ENCODE measurements around the gene AEBP2. TPM values are rescaled to one million over a fixed set of nuclear protein-coding genes. Genes with fewer than 3 reads are reported as not detected.
"Not testable (repeated sequence)": the region's sequence is repeated elsewhere in the genome, so short reads cannot be mapped to it uniquely, and the experiment has no call there.

The AEBP2 gene
- total RNA-seq, result 10 to 100 TPM; 48.8 to 50.6 TPM

GRCh38 chr12:19439059-19440018 is at the start of gene AEBP2:
TSS of gene AEBP2 (plus strand) at chr12:19439492. CDS start at chr12:19439700, 208 bp downstream.
- Mint-ChIP-seq H3K9me3 (peaks cover 3% of the 10 kb centered on the region), H3K4me3 (peak within 1 kb of the TSS; percentile 99), H3K27ac (peak within 1 kb of the TSS; percentile 94), H3K27me3 (no peaks in the 10 kb centered on the region), H3K4me1 (peaks cover 48% of the 10 kb centered on the region), H3K36me3 (ENCODE audit: low read depth) (peaks cover 21% of the 10 kb centered on the region)
- POLR2A ChIA-PET, result interaction anchor here (0.6 to 2.8 kb wide), 11 partner anchors 8 to 308 kb away, joined by 3 to 17 read pairs (median 3); no protein-coding TSS in a partner anchor
- peak; percentile 93 for DNase-seq
- CTCF ChIA-PET, result interaction anchor here (1.0 kb wide), 1 partner anchor 8 kb away, joined by 3 read pairs; no protein-coding TSS in a partner anchor

- Mint-ChIP-seq H3K4me3 (no peak overlapping the region), H3K9me3 (no peaks in the 10 kb centered on the region), H3K27me3 (no peaks in the 10 kb centered on the region), H3K4me1 (no peaks in the 10 kb centered on the region), H3K27ac (no peak overlapping the region), H3K36me3 (ENCODE audit: low read depth) (no peaks in the 10 kb centered on the region)
- CTCF ChIA-PET, result no interaction called here
- no peak for DNase-seq
- POLR2A ChIA-PET, result no interaction called here
Measured at GRCh38 chr12:19390051-19390598, 49.2 kb upstream of the AEBP2 start.

GRCh38 chr12:19392644-19393043 is 46.6 kb upstream of the AEBP2 start:
- H3K27ac Mint-ChIP-seq, CTCF ChIA-PET, POLR2A ChIA-PET: not testable (repeated sequence)

GRCh38 chr12:19394385-19394784 is 44.9 kb upstream of the AEBP2 start:
- no peaks in the 10 kb centered on the region for H3K9me3 Mint-ChIP-seq
- ChIA-PET POLR2A (no interaction called here), CTCF (interaction anchor here (0.8 kb wide), 1 partner anchor 13 kb away, joined by 4 read pairs; no protein-coding TSS in a partner anchor)
- no peaks in the 10 kb centered on the region for H3K4me1 Mint-ChIP-seq
- no peak overlapping the region for H3K4me3 Mint-ChIP-seq
- H3K36me3 Mint-ChIP-seq (ENCODE audit: low read depth), result no peaks in the 10 kb centered on the region
- no peaks in the 10 kb centered on the region for H3K27me3 Mint-ChIP-seq
- no peak overlapping the region for H3K27ac Mint-ChIP-seq
- no peak for DNase-seq

More at GRCh38 chr12:19392644-19393043, 46.6 kb upstream of the AEBP2 start:
- not testable (repeated sequence) for H3K4me1 Mint-ChIP-seq; H3K27me3 Mint-ChIP-seq; DNase-seq; H3K4me3 Mint-ChIP-seq; H3K9me3 Mint-ChIP-seq; H3K36me3 Mint-ChIP-seq (ENCODE audit: low read depth)

GRCh38 chr12:19397534-19397933 is 41.8 kb upstream of the AEBP2 start:
- H3K9me3 Mint-ChIP-seq, result no peaks in the 10 kb centered on the region

GRCh38 chr12:19398376-19399363 is 40.6 kb upstream of the AEBP2 start:
- H3K27ac Mint-ChIP-seq, result no peak overlapping the region
- no peaks in the 10 kb centered on the region for H3K27me3 Mint-ChIP-seq
- H3K9me3 Mint-ChIP-seq, result no peaks in the 10 kb centered on the region
- POLR2A ChIA-PET, result no interaction called here
- no peak for DNase-seq
- H3K36me3 Mint-ChIP-seq (ENCODE audit: low read depth), result no peaks in the 10 kb centered on the region
- H3K4me1 Mint-ChIP-seq, result peaks cover 3% of the 10 kb centered on the region
- H3K4me3 Mint-ChIP-seq, result no peak overlapping the region
- CTCF ChIA-PET, result interaction anchor here (0.8 kb wide), 1 partner anchor 18 kb away, joined by 6 read pairs; no protein-coding TSS in a partner anchor

More at GRCh38 chr12:19397534-19397933, 41.8 kb upstream of the AEBP2 start:
- no peaks in the 10 kb centered on the region for H3K36me3 Mint-ChIP-seq (ENCODE audit: low read depth)
- H3K27me3 Mint-ChIP-seq, result no peaks in the 10 kb centered on the region
- H3K4me1 Mint-ChIP-seq, result no peaks in the 10 kb centered on the region
- no peak for DNase-seq
- ChIA-PET POLR2A (no interaction called here), CTCF (no interaction called here)
- no peak overlapping the region for H3K4me3 Mint-ChIP-seq
- no peak overlapping the region for H3K27ac Mint-ChIP-seq

- H3K4me3 Mint-ChIP-seq; DNase-seq; H3K27me3 Mint-ChIP-seq; H3K27ac Mint-ChIP-seq; H3K9me3 Mint-ChIP-seq; POLR2A ChIA-PET; H3K36me3 Mint-ChIP-seq (ENCODE audit: low read depth); CTCF ChIA-PET: not testable (repeated sequence)
- H3K4me1 Mint-ChIP-seq, result peaks cover 13% of the 10 kb centered on the region
Measured at GRCh38 chr12:19400649-19401285, 38.5 kb upstream of the AEBP2 start.

- Mint-ChIP-seq H3K27ac (no peak overlapping the region), H3K4me3 (no peak overlapping the region), H3K27me3 (no peaks in the 10 kb centered on the region), H3K4me1 (peaks cover 13% of the 10 kb centered on the region), H3K36me3 (ENCODE audit: low read depth) (peaks cover 6% of the 10 kb centered on the region), H3K9me3 (peaks cover 8% of the 10 kb centered on the region)
- DNase-seq, result no peak
- POLR2A ChIA-PET, result no interaction called here
- CTCF ChIA-PET, result no interaction called here
Measured at GRCh38 chr12:19402211-19402610, 37.1 kb upstream of the AEBP2 start.

- ChIA-PET CTCF (no interaction called here), POLR2A (no interaction called here)
- Mint-ChIP-seq H3K27ac (no peak overlapping the region), H3K4me1 (peaks cover 13% of the 10 kb centered on the region), H3K27me3 (no peaks in the 10 kb centered on the region), H3K9me3 (peaks cover 8% of the 10 kb centered on the region), H3K36me3 (ENCODE audit: low read depth) (peaks cover 6% of the 10 kb centered on the region), H3K4me3 (no peak overlapping the region)
- DNase-seq, result no peak
Measured at GRCh38 chr12:19402743-19403431, 36.4 kb upstream of the AEBP2 start.

- Mint-ChIP-seq H3K27ac (peak overlapping the region; percentile 78), H3K36me3 (ENCODE audit: low read depth) (peaks cover 6% of the 10 kb centered on the region)
- CTCF ChIA-PET, result no interaction called here
Measured at GRCh38 chr12:19404242-19404880, 34.9 kb upstream of the AEBP2 start.

GRCh38 chr12:19409376-19409775 is 29.9 kb upstream of the AEBP2 start:
- Mint-ChIP-seq H3K9me3 (peaks cover 3% of the 10 kb centered on the region), H3K4me1 (peaks cover 3% of the 10 kb centered on the region), H3K27ac (no peak overlapping the region), H3K4me3 (no peak overlapping the region), H3K27me3 (no peaks in the 10 kb centered on the region), H3K36me3 (ENCODE audit: low read depth) (peaks cover 2% of the 10 kb centered on the region)
- ChIA-PET CTCF (no interaction called here), POLR2A (no interaction called here)
- DNase-seq, result no peak

More at GRCh38 chr12:19404242-19404880, 34.9 kb upstream of the AEBP2 start:
- POLR2A ChIA-PET, result no interaction called here
- peak; percentile 18 for DNase-seq
- Mint-ChIP-seq H3K4me3 (no peak overlapping the region), H3K9me3 (peaks cover 8% of the 10 kb centered on the region), H3K27me3 (no peaks in the 10 kb centered on the region), H3K4me1 (peaks cover 13% of the 10 kb centered on the region)

GRCh38 chr12:19410211-19410610 is 29.1 kb upstream of the AEBP2 start:
- no peak overlapping the region for H3K27ac Mint-ChIP-seq
- DNase-seq, result no peak
- no peaks in the 10 kb centered on the region for H3K36me3 Mint-ChIP-seq (ENCODE audit: low read depth)
- CTCF ChIA-PET, result no interaction called here
- H3K4me3 Mint-ChIP-seq, result no peak overlapping the region
- no peaks in the 10 kb centered on the region for H3K4me1 Mint-ChIP-seq
- POLR2A ChIA-PET, result no interaction called here
- H3K27me3 Mint-ChIP-seq, result no peaks in the 10 kb centered on the region
- no peaks in the 10 kb centered on the region for H3K9me3 Mint-ChIP-seq

All from activated CD4-positive, alpha-beta memory T cell treated with anti-CD3 and anti-CD28 coated beads, Interleukin-2, amount 10 ng/mL, durations not matched to agents 7 days and 5 days (primary cell).